ENCODE measurements around the gene MMP25.
A peak's percentile ranks its signal among the peaks of the same experiment; 100 is the strongest.
"Not testable (repeated sequence)": the region's sequence is repeated elsewhere in the genome, so short reads cannot be mapped to it uniquely, and the experiment has no call there.

The MMP25 gene

GRCh38 chr16:3055734-3056115 lies 9.4 kb downstream of the MMP25 start:
- not testable (repeated sequence) for DNase-seq (ENCODE audit: low read depth, low spot score)

GRCh38 chr16:3056336-3057180 lies 10.2 kb downstream of the MMP25 start:
- DNase-seq (ENCODE audit: low read depth, low spot score): no peak

- no peak for DNase-seq (ENCODE audit: low read depth, low spot score)
Observed at GRCh38 chr16:3057181-3058138, 11.1 kb downstream of the MMP25 start.

GRCh38 chr16:3058139-3059030 lies 12.0 kb downstream of the MMP25 start:
- no peak for DNase-seq (ENCODE audit: low read depth, low spot score)

GRCh38 chr16:3059041-3059722 lies 12.8 kb downstream of the MMP25 start:
- DNase-seq (ENCODE audit: low read depth, low spot score): peak; percentile 49

GRCh38 chr16:3059723-3060242 lies 13.4 kb downstream of the MMP25 start:
- DNase-seq (ENCODE audit: low read depth, low spot score): no peak

- no peak for DNase-seq (ENCODE audit: low read depth, low spot score)
Observed at GRCh38 chr16:3060339-3061127, 14.2 kb downstream of the MMP25 start.

GRCh38 chr16:3062553-3062952 lies 16.2 kb downstream of the MMP25 start:
- no peak for DNase-seq (ENCODE audit: low read depth, low spot score)

GRCh38 chr16:3063625-3064386 lies 17.4 kb downstream of the MMP25 start:
- DNase-seq (ENCODE audit: low read depth, low spot score): no peak

GRCh38 chr16:3065069-3065741 lies 18.8 kb downstream of the MMP25 start, which contains the start of gene IL32:
Gene IL32 (plus strand): TSS chr16:3065640. CDS start chr16:3065812, 172 bp downstream.
- DNase-seq (ENCODE audit: low read depth, low spot score): no peak

- DNase-seq (ENCODE audit: low read depth, low spot score): no peak
Observed at GRCh38 chr16:3065742-3066439, 19.5 kb downstream of the MMP25 start.

GRCh38 chr16:3066440-3066748 lies 20.0 kb downstream of the MMP25 start:
- no peak for DNase-seq (ENCODE audit: low read depth, low spot score)

GRCh38 chr16:3068487-3068886 lies 22.1 kb downstream of the MMP25 start:
- no peak for DNase-seq (ENCODE audit: low read depth, low spot score)

- not testable (repeated sequence) for DNase-seq (ENCODE audit: low read depth, low spot score)
Observed at GRCh38 chr16:3069146-3069545, 22.8 kb downstream of the MMP25 start.

GRCh38 chr16:3070608-3071111 lies 24.3 kb downstream of the MMP25 start:
- no peak for DNase-seq (ENCODE audit: low read depth, low spot score)

- DNase-seq (ENCODE audit: low read depth, low spot score): no peak
Observed at GRCh38 chr16:3071655-3072054, 25.3 kb downstream of the MMP25 start.

GRCh38 chr16:3072148-3072547 lies 25.8 kb downstream of the MMP25 start:
- not testable (repeated sequence) for DNase-seq (ENCODE audit: low read depth, low spot score)
